Measurements from ENCODE around the gene COL5A1.
A peak's percentile ranks its signal among the peaks of the same experiment; 100 is the strongest.
"Not testable (repeated sequence)": the region's sequence is repeated elsewhere in the genome, so short reads cannot be mapped to it uniquely, and the experiment has no call there.

COL5A1 gene

GRCh38 chr9:134693641-134694367 is 52.2 kb downstream of the COL5A1 start:
- no peak for DNase-seq

- no peak for DNase-seq
Observed at GRCh38 chr9:134694368-134694665, 52.7 kb downstream of the COL5A1 start.

- DNase-seq: no peak
Observed at GRCh38 chr9:134694714-134695113, 53.1 kb downstream of the COL5A1 start.

GRCh38 chr9:134695144-134695543 is 53.5 kb downstream of the COL5A1 start:
- no peak for DNase-seq

GRCh38 chr9:134696433-134696832 is 54.8 kb downstream of the COL5A1 start:
- no peak for DNase-seq

GRCh38 chr9:134698111-134698510 is 56.5 kb downstream of the COL5A1 start:
- no peak for DNase-seq

- no peak for DNase-seq
Observed at GRCh38 chr9:134698587-134699342, 57.2 kb downstream of the COL5A1 start.

GRCh38 chr9:134699343-134699740 is 57.7 kb downstream of the COL5A1 start:
- no peak for DNase-seq

- no peak for DNase-seq
Observed at GRCh38 chr9:134700636-134701350, 59.2 kb downstream of the COL5A1 start.

- no peak for DNase-seq
Observed at GRCh38 chr9:134701581-134702259, 60.1 kb downstream of the COL5A1 start.

- DNase-seq: no peak
Observed at GRCh38 chr9:134702291-134702690, 60.7 kb downstream of the COL5A1 start.

GRCh38 chr9:134703730-134704114 is 62.1 kb downstream of the COL5A1 start:
- DNase-seq: not testable (repeated sequence)

GRCh38 chr9:134704498-134704897 is 62.9 kb downstream of the COL5A1 start:
- no peak for DNase-seq

- no peak for DNase-seq
Observed at GRCh38 chr9:134705786-134706185, 64.2 kb downstream of the COL5A1 start.

GRCh38 chr9:134706522-134706921 is 64.9 kb downstream of the COL5A1 start:
- no peak for DNase-seq

- peak; percentile 93 for DNase-seq
Observed at GRCh38 chr9:134707031-134707680, 65.6 kb downstream of the COL5A1 start.

GRCh38 chr9:134707731-134708671 is 66.4 kb downstream of the COL5A1 start:
- no peak for DNase-seq

GRCh38 chr9:134708672-134709038 is 67.1 kb downstream of the COL5A1 start:
- no peak for DNase-seq

GRCh38 chr9:134709512-134710270 is 68.1 kb downstream of the COL5A1 start:
- no peak for DNase-seq

- no peak for DNase-seq
Observed at GRCh38 chr9:134710271-134710540, 68.6 kb downstream of the COL5A1 start.

- no peak for DNase-seq
Observed at GRCh38 chr9:134710901-134711300, 69.3 kb downstream of the COL5A1 start.

Measured in NCI-H1436 treated with DMSO at 0.1 percent for 48 hours (cell line).